22Rv1 (cell line): ENCODE data around the gene IL34.

ENCODE experiments used
- CTCF ChIP-seq: fragments of 450-650 bp; IDR thresholded peaks from 2 replicates; pipeline ENCODE4 v1.5.1; 2017; ENCODE audit warnings: mild to moderate bottlenecking
- ZFX ChIP-seq: fragments of 450-650 bp; IDR thresholded peaks from 2 replicates; pipeline ENCODE4 v1.6.1; 2017; ENCODE audit warnings: antibody characterized with exemption, borderline replicate concordance

- TF ChIP-seq CTCF = no peak
- no peak for TF ChIP-seq ZFX
Observed at GRCh38 chr16:70647441-70648359, 1.3 kb downstream of the IL34 start.
